Dendritic cell treated with granulocyte-macrophage colony-stimulating factor and Interleukin-4, amounts not matched to agents 40 ng/mL and 50 ng/mL, for 4 days (primary cell): Measurements from ENCODE around the gene NT5C3A.
"Not testable (repeated sequence)": the region's sequence is repeated elsewhere in the genome, so short reads cannot be mapped to it uniquely, and the experiment has no call there.

Source experiments
- H3K27ac Mint-ChIP-seq: one replicate; pipeline ENCODE4 v1.8.0; 2022; ENCODE audit warnings: mild to moderate bottlenecking, mixed read lengths
- H3K27me3 Mint-ChIP-seq: one replicate; pipeline ENCODE4 v1.8.0; 2022; ENCODE audit warnings: mild to moderate bottlenecking, mixed read lengths
- H3K36me3 Mint-ChIP-seq: one replicate; pipeline ENCODE4 v1.8.0; 2022; ENCODE audit warnings: low read depth, mixed read lengths
- H3K4me1 Mint-ChIP-seq: one replicate; pipeline ENCODE4 v1.8.0; 2022; ENCODE audit warnings: low read depth, mixed read lengths
- H3K4me3 Mint-ChIP-seq: one replicate; pipeline ENCODE4 v1.8.0; 2022; ENCODE audit warnings: mild to moderate bottlenecking, moderate library complexity, mixed read lengths
- H3K9me3 Mint-ChIP-seq: one replicate; pipeline ENCODE4 v1.8.0; 2022; ENCODE audit warnings: mixed read lengths
- intact Hi-C: fragments of 100-400 bp; cut with micrococcal nuclease; formaldehyde crosslinking; loops from one replicate; pipeline ENCODE4 v1.15.0; 2022

The NT5C3A gene

GRCh38 chr7:33062023-33062781 is at the start of gene NT5C3A:
Gene NT5C3A (minus strand): TSS chr7:33062776. CDS start chr7:33062705, 71 bp downstream.
- H3K4me1 Mint-ChIP-seq = peaks cover 32% of the 10 kb centered on the region
- no peaks in the 10 kb centered on the region for H3K27me3 Mint-ChIP-seq
- H3K4me3 Mint-ChIP-seq = peak within 1 kb of the TSS; percentile 92
- peaks cover 23% of the 10 kb centered on the region for H3K9me3 Mint-ChIP-seq
- peak within 1 kb of the TSS; percentile 91 for H3K27ac Mint-ChIP-seq
- intact Hi-C loops = loop anchor here (2.0 to 10.0 kb wide), 5 partner anchors 23 to 567 kb away; partner anchors contain the start of genes AVL9, BBS9, FKBP9 and KBTBD2
- peaks cover 18% of the 10 kb centered on the region for H3K36me3 Mint-ChIP-seq

- H3K36me3 Mint-ChIP-seq = peaks cover 5% of the 10 kb centered on the region
- peaks cover 21% of the 10 kb centered on the region for H3K27me3 Mint-ChIP-seq
- H3K27ac Mint-ChIP-seq = no peak overlapping the region
- H3K4me1 Mint-ChIP-seq = peaks cover 17% of the 10 kb centered on the region
- intact Hi-C loops = no loop called here
- H3K9me3 Mint-ChIP-seq = no peaks in the 10 kb centered on the region
- H3K4me3 Mint-ChIP-seq = no peak overlapping the region
Measured at GRCh38 chr7:33111614-33112013, 49.0 kb upstream of the NT5C3A start.

- Mint-ChIP-seq H3K9me3 (no peaks in the 10 kb centered on the region), H3K27ac (no peak overlapping the region), H3K4me3 (peak overlapping the region; percentile 86), H3K4me1 (peaks cover 26% of the 10 kb centered on the region), H3K36me3 (peaks cover 5% of the 10 kb centered on the region), H3K27me3 (peaks cover 21% of the 10 kb centered on the region)
- intact Hi-C loops = loop anchor here (1.0 to 10.0 kb wide), 7 partner anchors 19 to 615 kb away; partner anchors contain the start of genes AVL9, BBS9 and LSM5
Measured at GRCh38 chr7:33109758-33110238, 47.2 kb upstream of the NT5C3A start.

DNA sequence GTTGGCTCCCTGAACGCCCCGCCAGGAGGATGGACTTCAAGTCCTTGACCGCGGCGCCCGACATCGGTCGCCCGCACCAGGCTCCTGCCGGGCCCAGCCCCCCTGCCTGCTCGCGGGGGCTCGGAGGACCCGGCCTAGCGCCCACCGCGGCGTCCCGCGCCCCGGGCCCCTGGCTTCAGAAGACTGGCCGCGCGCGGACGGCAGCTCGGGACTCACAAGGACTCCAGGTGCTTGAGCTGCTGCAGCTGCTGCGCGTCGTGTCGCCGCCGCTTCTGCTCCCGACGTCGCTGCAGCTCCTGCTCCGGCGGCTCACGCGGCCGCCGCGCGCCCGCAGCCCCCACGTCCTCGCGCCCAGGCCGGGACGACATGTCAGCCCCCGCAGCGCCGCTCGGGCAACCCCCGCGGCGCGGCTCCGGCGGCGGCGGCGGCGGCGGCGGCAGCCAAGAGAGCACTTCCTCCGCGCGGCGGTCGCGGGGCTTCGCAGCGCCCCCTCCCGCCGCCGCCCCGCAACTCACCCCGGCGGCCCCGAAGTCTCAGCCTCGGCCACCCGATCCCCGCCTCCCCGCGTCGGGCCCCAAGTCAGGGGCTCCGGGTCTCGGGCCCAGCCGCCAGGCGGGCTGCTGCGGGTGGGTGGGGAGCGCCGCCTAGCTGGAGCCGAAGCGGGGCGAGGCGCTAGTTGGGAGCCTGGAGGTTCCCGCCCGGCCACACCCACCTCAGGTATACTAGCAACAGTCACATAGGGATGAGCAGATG is 46.6 kb upstream of the NT5C3A start, which contains the start of gene RP9:
RP9 (minus strand) TSS at position 400 of the 753 bp plus-strand sequence; CDS start at position 368, 32 bp downstream.
- H3K4me1 Mint-ChIP-seq = peaks cover 28% of the 10 kb centered on the region

GRCh38 chr7:33108554-33109004 is 46.0 kb upstream of the NT5C3A start:
- peaks cover 15% of the 10 kb centered on the region for H3K27me3 Mint-ChIP-seq
- intact Hi-C loops = loop anchor here (1.0 to 10.0 kb wide), 7 partner anchors 20 to 614 kb away; partner anchors contain the start of genes AVL9, BBS9 and LSM5
- peak overlapping the region; percentile 86 for H3K4me3 Mint-ChIP-seq
- no peaks in the 10 kb centered on the region for H3K9me3 Mint-ChIP-seq
- peaks cover 13% of the 10 kb centered on the region for H3K36me3 Mint-ChIP-seq
- H3K4me1 Mint-ChIP-seq = peaks cover 28% of the 10 kb centered on the region
- H3K27ac Mint-ChIP-seq = peak overlapping the region; percentile 78

More for the DNA sequence above, 46.6 kb upstream of the NT5C3A start, which contains the start of gene RP9:
- intact Hi-C loops = loop anchor here (1.0 to 10.0 kb wide), 7 partner anchors 20 to 614 kb away; partner anchors contain the start of genes AVL9, BBS9 and LSM5
- Mint-ChIP-seq H3K4me3 (peak within 1 kb of the TSS; percentile 86), H3K9me3 (no peaks in the 10 kb centered on the region), H3K27me3 (peaks cover 17% of the 10 kb centered on the region), H3K36me3 (peaks cover 7% of the 10 kb centered on the region), H3K27ac (peak within 1 kb of the TSS; percentile 78)

GRCh38 chr7:33107136-33108066 is 44.8 kb upstream of the NT5C3A start:
- intact Hi-C loops = loop anchor here (2.0 to 10.0 kb wide), 6 partner anchors 21 to 613 kb away; partner anchors contain the start of genes AVL9, BBS9 and LSM5
- Mint-ChIP-seq H3K4me3 (peak overlapping the region; percentile 20), H3K9me3 (no peaks in the 10 kb centered on the region), H3K27ac (no peak overlapping the region), H3K36me3 (peaks cover 25% of the 10 kb centered on the region), H3K4me1 (peaks cover 28% of the 10 kb centered on the region), H3K27me3 (peaks cover 12% of the 10 kb centered on the region)

GRCh38 chr7:33101906-33102305 is 39.3 kb upstream of the NT5C3A start:
- Mint-ChIP-seq H3K27ac (no peak overlapping the region), H3K9me3 (no peaks in the 10 kb centered on the region), H3K4me1 (peaks cover 23% of the 10 kb centered on the region), H3K4me3 (no peak overlapping the region), H3K36me3 (peaks cover 73% of the 10 kb centered on the region), H3K27me3 (no peaks in the 10 kb centered on the region)
- intact Hi-C loops = loop anchor here (10.0 kb wide), 3 partner anchors 297 to 607 kb away; partner anchors contain the start of genes AVL9 and LSM5

GRCh38 chr7:33100770-33101169 is 38.2 kb upstream of the NT5C3A start:
- H3K4me1 Mint-ChIP-seq = peaks cover 23% of the 10 kb centered on the region
- peaks cover 85% of the 10 kb centered on the region for H3K36me3 Mint-ChIP-seq
- H3K9me3 Mint-ChIP-seq = no peaks in the 10 kb centered on the region
- H3K4me3 Mint-ChIP-seq = no peak overlapping the region
- no peak overlapping the region for H3K27ac Mint-ChIP-seq
- no peaks in the 10 kb centered on the region for H3K27me3 Mint-ChIP-seq
- intact Hi-C loops = loop anchor here (10.0 kb wide), 3 partner anchors 296 to 606 kb away; partner anchors contain the start of genes AVL9 and LSM5

DNA sequence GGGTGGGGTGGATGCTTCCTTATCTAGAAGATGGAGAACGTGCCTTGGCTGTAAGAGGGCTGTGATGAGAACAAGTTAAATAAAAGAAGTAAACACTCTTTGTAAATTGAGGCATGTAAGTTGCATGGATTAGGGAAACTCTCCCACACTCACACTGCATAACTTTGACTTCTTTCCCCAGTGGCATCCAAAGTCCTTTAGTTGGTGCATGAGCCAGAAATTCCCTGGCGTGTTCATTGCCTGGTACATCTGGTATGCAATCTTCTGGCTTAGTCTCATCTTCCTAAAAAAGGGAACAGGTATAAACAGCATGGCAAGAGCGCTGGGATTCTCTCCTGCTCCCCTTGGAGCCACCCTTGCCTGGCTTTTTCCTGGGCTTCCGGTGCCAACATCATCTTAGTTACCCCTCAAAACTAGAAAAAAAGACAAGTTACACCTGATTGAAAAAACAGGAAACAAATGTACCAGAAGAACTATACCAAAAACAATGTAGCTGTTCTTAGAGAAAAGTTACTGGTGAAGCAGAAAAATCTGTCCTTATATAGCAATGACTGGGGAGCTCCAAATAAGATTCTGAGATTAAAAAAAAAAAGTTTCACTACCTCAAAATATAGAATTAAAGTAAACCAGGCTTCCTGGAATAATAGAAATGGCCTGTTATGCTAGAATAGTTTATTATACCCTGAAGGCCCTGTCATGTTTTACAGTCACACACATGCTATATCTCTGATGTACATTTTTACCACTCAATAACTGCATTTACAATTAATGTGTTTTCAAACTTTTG is 36.8 kb upstream of the NT5C3A start:
- intact Hi-C loops = no loop called here
- Mint-ChIP-seq H3K4me3 (no peak overlapping the region), H3K36me3 (peaks cover 99% of the 10 kb centered on the region), H3K9me3 (no peaks in the 10 kb centered on the region), H3K27ac (peak overlapping the region; percentile 53), H3K4me1 (peaks cover 11% of the 10 kb centered on the region), H3K27me3 (no peaks in the 10 kb centered on the region)

GRCh38 chr7:33094745-33095275 is 32.2 kb upstream of the NT5C3A start:
- H3K4me1 Mint-ChIP-seq, H3K27me3 Mint-ChIP-seq, H3K27ac Mint-ChIP-seq, H3K9me3 Mint-ChIP-seq, intact Hi-C loops, H3K4me3 Mint-ChIP-seq: not testable (repeated sequence)
- H3K36me3 Mint-ChIP-seq = peaks cover 67% of the 10 kb centered on the region

DNA sequence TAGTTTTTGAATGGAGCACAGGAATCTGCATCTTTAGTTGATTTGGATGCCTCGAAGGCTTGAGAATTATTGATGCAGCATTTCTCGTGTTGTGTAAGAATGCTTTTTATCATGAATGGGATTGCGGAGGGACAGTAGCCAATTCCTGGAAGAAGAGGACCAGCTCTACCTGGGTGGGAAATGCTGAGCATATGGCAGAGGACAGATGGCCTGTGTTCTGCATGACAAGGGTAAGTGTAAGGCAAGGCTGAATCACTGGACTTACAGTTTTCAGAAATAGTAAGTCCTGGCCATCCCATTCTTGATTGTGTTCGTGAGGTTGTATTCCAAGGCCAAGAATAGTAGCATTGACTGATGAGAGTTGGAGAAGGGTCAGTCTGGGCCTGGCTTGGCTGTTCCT is 30.7 kb upstream of the NT5C3A start:
- intact Hi-C loops = no loop called here
- Mint-ChIP-seq H3K27me3 (no peaks in the 10 kb centered on the region), H3K27ac (no peak overlapping the region), H3K4me3 (no peak overlapping the region), H3K4me1 (peaks cover 5% of the 10 kb centered on the region), H3K36me3 (peaks cover 52% of the 10 kb centered on the region), H3K9me3 (no peaks in the 10 kb centered on the region)

DNA sequence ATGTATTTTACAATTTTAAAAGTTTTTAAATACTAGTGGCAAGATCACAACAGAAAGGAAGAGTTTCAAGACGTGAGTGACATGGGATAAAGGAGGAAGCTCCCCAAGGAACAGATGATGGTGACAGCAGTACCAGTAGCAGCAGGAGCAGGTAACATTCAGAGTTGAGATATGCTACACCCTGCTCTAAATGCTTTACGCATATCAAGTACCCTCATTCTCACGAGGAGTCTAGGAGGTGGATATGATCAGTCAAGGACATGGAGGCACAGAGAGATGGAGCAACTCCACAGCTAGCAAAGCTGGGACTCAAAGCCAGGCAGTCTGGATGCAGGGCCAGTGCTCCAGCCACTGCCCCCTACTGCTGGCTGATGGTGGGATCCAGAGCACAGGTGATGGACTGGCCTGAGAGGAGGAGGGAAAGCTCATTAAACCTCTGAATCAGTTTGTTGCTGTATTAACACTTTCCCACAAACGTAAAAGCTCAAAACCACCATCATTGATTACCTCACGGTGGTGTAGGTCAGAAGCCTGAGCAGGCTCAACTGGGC is 29.1 kb upstream of the NT5C3A start:
- Mint-ChIP-seq H3K4me1 (peaks cover 5% of the 10 kb centered on the region), H3K27me3 (no peaks in the 10 kb centered on the region), H3K27ac (no peak overlapping the region), H3K36me3 (peaks cover 37% of the 10 kb centered on the region), H3K9me3 (no peaks in the 10 kb centered on the region), H3K4me3 (no peak overlapping the region)
- intact Hi-C loops = no loop called here
